Measurements from ENCODE around the gene PRPF6.

GRCh38 chr20:63974402-63975200, 6.3 kb upstream of the PRPF6 start:
- TF ChIP-seq, protein P1, sequence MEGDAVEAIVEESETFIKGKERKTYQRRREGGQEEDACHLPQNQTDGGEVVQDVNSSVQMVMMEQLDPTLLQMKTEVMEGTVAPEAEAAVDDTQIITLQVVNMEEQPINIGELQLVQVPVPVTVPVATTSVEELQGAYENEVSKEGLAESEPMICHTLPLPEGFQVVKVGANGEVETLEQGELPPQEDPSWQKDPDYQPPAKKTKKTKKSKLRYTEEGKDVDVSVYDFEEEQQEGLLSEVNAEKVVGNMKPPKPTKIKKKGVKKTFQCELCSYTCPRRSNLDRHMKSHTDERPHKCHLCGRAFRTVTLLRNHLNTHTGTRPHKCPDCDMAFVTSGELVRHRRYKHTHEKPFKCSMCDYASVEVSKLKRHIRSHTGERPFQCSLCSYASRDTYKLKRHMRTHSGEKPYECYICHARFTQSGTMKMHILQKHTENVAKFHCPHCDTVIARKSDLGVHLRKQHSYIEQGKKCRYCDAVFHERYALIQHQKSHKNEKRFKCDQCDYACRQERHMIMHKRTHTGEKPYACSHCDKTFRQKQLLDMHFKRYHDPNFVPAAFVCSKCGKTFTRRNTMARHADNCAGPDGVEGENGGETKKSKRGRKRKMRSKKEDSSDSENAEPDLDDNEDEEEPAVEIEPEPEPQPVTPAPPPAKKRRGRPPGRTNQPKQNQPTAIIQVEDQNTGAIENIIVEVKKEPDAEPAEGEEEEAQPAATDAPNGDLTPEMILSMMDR (conservative IDR thresholded peaks at IDR 0.05; ENCODE audit: low read length) = no peak
- TF ChIP-seq EZH2phosphoT487 (IDR thresholded peaks at IDR 0.05; ENCODE audit: borderline replicate concordance, low read depth, low read length) = no peak
